Body of pancreas (tissue), 4 donors: ENCODE data around the gene ABR. TPM values are rescaled to one million over a fixed set of nuclear protein-coding genes. Genes with fewer than 3 reads are reported as not detected.

Experiments
- ATAC-seq: fragments of 150-250 bp; one replicate; pipeline ENCODE4 v1.9.1; 2016
- DNase-seq, 4 donors: peaks; one replicate each; pipeline ENCODE4 v3.0.0-alpha.2; 2019
- H3K27ac ChIP-seq, 4 donors: fragments of 200-600 bp; sonication (generic); 1 replicate in 3 of 4; 2 replicates in 1 of 4; pipeline versions ENCODE4 v1.5.1 to v1.6.1; 2016 to 2019; ENCODE audit warnings: mild to moderate bottlenecking in 1 of 4, mixed read lengths in 1 of 4, moderate library complexity in 1 of 4
- H3K27me3 ChIP-seq, 2 donors: fragments of 200-600 bp; sonication (generic); one replicate each; pipeline ENCODE4 v1.6.0; 2016; ENCODE audit warnings: mild to moderate bottlenecking in 1 of 2
- H3K36me3 ChIP-seq, 2 donors: fragments of 200-600 bp; sonication (generic); replicated peaks in 1 of 2; 2 replicates each; pipeline ENCODE4 v1.5.1; 2016; ENCODE audit warnings: low read depth in 2 of 2; ENCODE audit not compliant: insufficient read depth in 1 of 2
- H3K4me1 ChIP-seq: fragments of 200-600 bp; sonication (generic); one replicate; pipeline ENCODE4 v1.6.0; 2016
- H3K4me3 ChIP-seq, 2 donors: fragments of 200-600 bp; sonication (generic); 1 replicate in 1 of 2; 2 replicates in 1 of 2; pipeline ENCODE4 v1.5.1; 2016 to 2019
- H3K9me3 ChIP-seq, 3 donors: fragments of 200-600 bp; sonication (generic); 1 replicate in 2 of 3; 2 replicates in 1 of 3; pipeline ENCODE4 v1.5.1; 2016
- POLR2A ChIP-seq, 3 donors: fragments of 450-650 bp; IDR thresholded peaks; one replicate each; pipeline ENCODE4 v1.6.1; 2016; ENCODE audit warnings: antibody characterized with exemption in 3 of 3, mild to moderate bottlenecking in 2 of 3
- WGBS, 2 donors: methylation state at CpG; one replicate each; pipeline ENCODE4 v1.1.5; 2017; 5-methylcytosine and 5-hydroxymethylcytosine counted together
- intact Hi-C: fragments of 100-400 bp; cut with DNase I; formaldehyde crosslinking; loops from one replicate; pipeline ENCODE4 v1.15.1; 2023
- total RNA-seq, 2 donors: library from RNA; depleted of rRNA; stranded (reverse); fragments of >200 nt; gene quantifications; one replicate each; pipeline ENCODE4 v1.1.0, GENCODE V29; 2016
- TF ChIP-seq, protein P1 (sequence below), 7 experiments: fragments of 450-650 bp in 4 of 7; fragments of 200-600 bp in 3 of 7; sonication (generic) in 3 of 7; IDR thresholded peaks; one replicate each; pipeline ENCODE4 v1.5.1; 2016 to 2019; ENCODE audit warnings: antibody characterized with exemption in 7 of 7

The ABR gene
- total RNA-seq, 2 donors from 2014 or later: 32.4 to 46.8 TPM

- no peaks in the 10 kb centered on the region for H3K9me3 ChIP-seq
- no peaks in the 10 kb centered on the region for H3K36me3 ChIP-seq
- no peak overlapping the region for H3K4me3 ChIP-seq
- intact Hi-C loops: no loop called here
- TF ChIP-seq, protein P1, sequence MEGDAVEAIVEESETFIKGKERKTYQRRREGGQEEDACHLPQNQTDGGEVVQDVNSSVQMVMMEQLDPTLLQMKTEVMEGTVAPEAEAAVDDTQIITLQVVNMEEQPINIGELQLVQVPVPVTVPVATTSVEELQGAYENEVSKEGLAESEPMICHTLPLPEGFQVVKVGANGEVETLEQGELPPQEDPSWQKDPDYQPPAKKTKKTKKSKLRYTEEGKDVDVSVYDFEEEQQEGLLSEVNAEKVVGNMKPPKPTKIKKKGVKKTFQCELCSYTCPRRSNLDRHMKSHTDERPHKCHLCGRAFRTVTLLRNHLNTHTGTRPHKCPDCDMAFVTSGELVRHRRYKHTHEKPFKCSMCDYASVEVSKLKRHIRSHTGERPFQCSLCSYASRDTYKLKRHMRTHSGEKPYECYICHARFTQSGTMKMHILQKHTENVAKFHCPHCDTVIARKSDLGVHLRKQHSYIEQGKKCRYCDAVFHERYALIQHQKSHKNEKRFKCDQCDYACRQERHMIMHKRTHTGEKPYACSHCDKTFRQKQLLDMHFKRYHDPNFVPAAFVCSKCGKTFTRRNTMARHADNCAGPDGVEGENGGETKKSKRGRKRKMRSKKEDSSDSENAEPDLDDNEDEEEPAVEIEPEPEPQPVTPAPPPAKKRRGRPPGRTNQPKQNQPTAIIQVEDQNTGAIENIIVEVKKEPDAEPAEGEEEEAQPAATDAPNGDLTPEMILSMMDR (IDR thresholded peaks at IDR 0.05): no peak
- TF ChIP-seq POLR2A (IDR thresholded peaks at IDR 0.05): no peak
- ATAC-seq (no peak), DNase-seq (no peak)
- WGBS, 2 donors: 91% methylated on average over 28 to 30 of the region's 31 CpGs
- no peaks in the 10 kb centered on the region for H3K4me1 ChIP-seq
- no peaks in the 10 kb centered on the region for H3K27me3 ChIP-seq
- H3K27ac ChIP-seq: no peak overlapping the region
Observed at GRCh38 chr17:958712-959451, 220.9 kb downstream of the ABR start.

- ATAC-seq (no peak), DNase-seq (no peak)
- Histone ChIP-seq H3K27ac (no peak overlapping the region), H3K4me1 (no peaks in the 10 kb centered on the region), H3K36me3 (no peaks in the 10 kb centered on the region), H3K27me3 (no peaks in the 10 kb centered on the region), H3K4me3 (no peak overlapping the region), H3K9me3 (no peaks in the 10 kb centered on the region)
- WGBS, 2 donors: 81 to 84% methylated on average over 20 of the region's 20 CpGs
- intact Hi-C loops: no loop called here
- no peak for TF ChIP-seq POLR2A (IDR thresholded peaks at IDR 0.05)
- TF ChIP-seq, protein P1 (IDR thresholded peaks at IDR 0.05): no peak
Observed at GRCh38 chr17:957856-958421, 221.8 kb downstream of the ABR start.

DNA sequence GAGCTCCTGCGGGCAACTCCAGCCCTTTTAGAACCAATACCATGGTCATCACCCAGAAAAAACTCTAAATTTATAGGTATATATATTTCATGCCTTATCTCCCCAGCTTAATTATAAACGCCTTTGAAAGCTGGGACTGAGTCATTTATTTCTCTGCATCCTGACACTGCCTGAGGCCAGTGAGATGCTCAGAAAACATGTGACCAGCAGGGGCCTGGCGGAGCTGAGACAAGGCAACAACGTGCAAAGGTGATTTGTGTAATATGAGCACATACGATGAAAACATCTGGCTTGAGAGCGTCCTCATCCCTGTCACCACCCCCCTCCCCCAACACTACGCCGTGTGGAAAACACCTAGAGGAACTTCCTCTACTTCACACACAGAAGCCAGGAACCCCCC, 222.9 kb downstream of the ABR start:
- Histone ChIP-seq H3K4me1 (no peaks in the 10 kb centered on the region), H3K27me3 (no peaks in the 10 kb centered on the region), H3K36me3 (no peaks in the 10 kb centered on the region), H3K27ac (no peak overlapping the region), H3K9me3 (no peaks in the 10 kb centered on the region), H3K4me3 (no peak overlapping the region)
- intact Hi-C loops: no loop called here
- no peak for DNase-seq
- TF ChIP-seq, protein P1 (IDR thresholded peaks at IDR 0.05): no peak
- TF ChIP-seq POLR2A (IDR thresholded peaks at IDR 0.05): no peak
- WGBS, 2 donors: 73 to 81% methylated on average over 8 of the region's 8 CpGs
- ATAC-seq: no peak

DNA sequence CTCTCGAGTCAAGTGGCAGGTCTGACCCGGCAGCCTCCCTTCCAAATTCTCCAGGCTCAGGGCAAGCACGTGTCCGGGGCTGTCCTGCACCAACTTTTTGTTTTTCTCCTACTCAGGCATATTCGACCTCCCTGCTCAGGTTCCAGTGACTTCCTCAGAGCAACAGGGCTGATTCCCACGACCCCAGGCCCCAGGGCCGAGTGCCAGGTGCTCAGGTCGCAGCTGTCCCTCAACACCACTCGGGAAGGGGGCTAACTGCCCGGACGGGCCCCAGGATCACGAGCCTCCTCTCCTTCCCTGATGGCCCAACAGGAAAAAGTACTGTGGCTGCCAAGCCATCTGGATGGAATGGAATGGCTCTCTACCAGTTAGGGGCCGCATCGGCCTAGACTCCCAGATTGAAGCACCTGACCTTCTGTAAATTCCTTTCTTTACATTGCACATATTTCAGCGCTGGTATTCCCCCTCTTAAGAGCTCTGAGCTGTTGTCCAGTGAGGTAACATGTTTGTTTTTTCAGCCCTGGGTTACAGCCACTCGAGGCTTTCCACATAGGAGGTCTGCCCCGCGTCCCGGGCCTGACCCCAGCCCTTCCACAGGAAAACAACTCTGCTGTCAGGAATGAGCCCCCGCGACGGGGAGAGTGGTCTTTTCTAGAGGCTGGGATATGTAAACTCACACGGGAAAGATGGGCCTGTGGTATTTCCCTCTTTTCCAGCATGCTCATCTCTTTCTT, 225.2 kb downstream of the ABR start:
- ATAC-seq (no peak), DNase-seq (no peak)
- intact Hi-C loops: no loop called here
- no peaks in the 10 kb centered on the region for H3K4me1 ChIP-seq
- no peaks in the 10 kb centered on the region for H3K9me3 ChIP-seq
- peak overlapping the region in 1 of 4 donors; percentile 46 for H3K27ac ChIP-seq
- 63 to 67% methylated on average over 23 of the region's 23 CpGs for WGBS, 2 donors
- TF ChIP-seq, protein P1 (IDR thresholded peaks at IDR 0.05): no peak
- TF ChIP-seq POLR2A (IDR thresholded peaks at IDR 0.05): no peak
- no peaks in the 10 kb centered on the region for H3K36me3 ChIP-seq
- no peaks in the 10 kb centered on the region for H3K27me3 ChIP-seq
- H3K4me3 ChIP-seq: no peak overlapping the region
